GM20431 (cell line): ENCODE results near the gene HK3.
"Not testable (repeated sequence)": the region's sequence is repeated elsewhere in the genome, so short reads cannot be mapped to it uniquely, and the experiment has no call there.

Experiments
- in situ Hi-C: fragments of 300-500 bp; cut with MseI, MboI; formaldehyde crosslinking; loops from one replicate; pipeline ENCODE4 v1.15.0; 2020; ENCODE audit warnings: low sequenced_read_pairs; ENCODE audit not compliant: unreplicated experiment

Gene HK3

GRCh38 chr5:176873541-176874172 is 25.5 kb downstream of the HK3 start:
- in situ Hi-C loops = no loop called here

GRCh38 chr5:176873011-176873410 is 26.1 kb downstream of the HK3 start:
- in situ Hi-C loops = not testable (repeated sequence)

DNA sequence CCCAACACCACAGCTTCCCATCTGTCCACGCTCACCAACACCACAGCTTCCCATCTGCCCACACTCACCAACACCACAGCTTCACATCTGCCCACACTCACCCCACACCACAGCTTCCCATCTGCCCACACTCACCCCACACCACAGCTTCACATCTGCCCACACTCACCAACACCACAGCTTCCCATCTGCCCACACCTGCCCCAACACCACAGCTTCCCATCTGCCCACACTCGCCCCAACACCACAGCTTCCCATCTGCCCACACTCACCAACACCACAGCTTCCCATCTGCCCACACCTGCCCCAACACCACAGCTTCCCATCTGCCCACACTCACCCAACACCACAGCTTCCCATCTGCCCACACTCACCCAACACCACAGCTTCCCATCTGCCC is 26.6 kb downstream of the HK3 start:
- in situ Hi-C loops = not testable (repeated sequence)

DNA sequence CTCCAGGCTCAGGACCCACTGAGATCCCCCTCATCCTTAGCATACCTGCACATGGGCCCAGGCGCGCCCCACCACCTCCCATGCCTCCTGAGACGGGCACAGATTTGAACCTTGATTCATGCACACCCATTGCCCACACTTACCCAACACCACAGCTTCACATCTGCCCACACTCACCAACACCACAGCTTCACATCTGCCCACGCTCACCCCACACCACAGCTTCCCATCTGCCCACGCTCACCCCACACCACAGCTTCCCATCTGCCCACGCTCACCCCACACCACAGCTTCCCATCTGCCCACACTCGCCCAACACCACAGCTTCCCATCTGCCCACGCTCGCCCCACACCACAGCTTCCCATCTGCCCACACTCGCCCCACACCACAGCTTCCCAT is 28.5 kb downstream of the HK3 start:
- in situ Hi-C loops = not testable (repeated sequence)

DNA sequence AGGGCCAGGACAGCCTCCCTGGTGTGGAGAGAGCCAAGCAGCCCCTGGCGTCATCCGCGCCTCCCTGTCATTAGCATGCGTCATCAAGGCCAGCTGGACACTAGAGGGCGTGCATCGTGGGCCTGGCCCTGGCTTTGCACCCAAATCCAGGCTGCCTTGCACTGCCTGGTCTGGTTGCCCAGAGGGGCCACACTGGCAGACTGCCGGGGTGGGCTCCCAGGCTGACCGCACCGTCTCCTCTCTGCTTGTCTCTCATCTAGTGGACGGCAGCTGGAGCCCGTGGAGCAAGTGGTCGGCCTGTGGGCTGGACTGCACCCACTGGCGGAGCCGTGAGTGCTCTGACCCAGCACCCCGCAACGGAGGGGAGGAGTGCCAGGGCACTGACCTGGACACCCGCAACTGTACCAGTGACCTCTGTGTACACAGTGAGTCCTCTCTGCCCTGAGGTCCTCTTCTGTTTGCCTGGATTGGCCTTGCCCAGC is 29.0 kb downstream of the HK3 start:
- in situ Hi-C loops = no loop called here

- in situ Hi-C loops = no loop called here
These were observed 29.5 kb downstream of the HK3 start for GRCh38 chr5:176869501-176870109.

DNA sequence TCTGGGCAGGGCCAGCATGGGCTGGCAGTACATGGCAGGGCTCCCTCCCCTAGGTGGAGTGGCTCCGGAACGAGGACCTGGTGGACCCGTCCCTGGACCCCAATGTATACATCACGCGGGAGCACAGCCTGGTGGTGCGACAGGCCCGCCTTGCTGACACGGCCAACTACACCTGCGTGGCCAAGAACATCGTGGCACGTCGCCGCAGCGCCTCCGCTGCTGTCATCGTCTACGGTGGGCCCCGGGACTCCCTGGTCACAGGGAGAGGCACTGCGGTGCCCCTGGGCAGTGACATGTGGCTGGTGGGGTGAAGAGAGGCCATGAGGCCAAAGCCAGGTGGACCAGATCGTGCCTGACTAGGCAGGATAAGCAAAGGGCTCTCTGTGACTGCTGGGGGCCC is 30.4 kb downstream of the HK3 start:
- in situ Hi-C loops = no loop called here

GRCh38 chr5:176868126-176868525 is 31.0 kb downstream of the HK3 start:
- in situ Hi-C loops = no loop called here

DNA sequence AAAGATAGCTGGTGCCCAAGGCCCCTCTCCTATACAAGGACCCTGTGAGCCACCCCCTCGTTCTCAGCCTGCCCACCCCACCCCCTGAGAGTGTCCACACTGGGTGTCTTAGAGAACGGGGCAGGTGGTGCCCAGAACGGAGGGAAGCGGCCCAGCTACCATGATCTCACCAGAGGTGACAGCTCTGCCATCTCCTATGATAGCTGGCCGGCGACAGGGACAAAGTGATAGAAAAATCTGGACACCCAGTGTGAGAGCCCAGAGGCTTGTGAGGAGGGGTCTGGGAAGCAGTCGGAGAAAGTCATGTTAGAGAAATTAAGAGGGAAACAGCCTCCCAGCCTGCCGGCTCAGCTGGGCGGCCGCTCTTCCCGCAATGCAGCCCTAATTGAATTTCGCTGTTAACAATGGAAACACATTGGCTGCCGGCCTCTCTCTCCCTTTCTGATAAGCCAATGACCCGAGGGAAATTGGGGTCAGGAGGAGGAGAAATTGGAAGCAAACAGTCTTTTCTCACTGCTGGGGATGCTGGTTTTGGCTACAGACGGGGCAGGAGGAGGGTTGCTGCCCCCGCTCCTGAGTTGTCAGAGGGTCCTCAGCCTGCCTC is 32.3 kb downstream of the HK3 start:
- in situ Hi-C loops = no loop called here

DNA sequence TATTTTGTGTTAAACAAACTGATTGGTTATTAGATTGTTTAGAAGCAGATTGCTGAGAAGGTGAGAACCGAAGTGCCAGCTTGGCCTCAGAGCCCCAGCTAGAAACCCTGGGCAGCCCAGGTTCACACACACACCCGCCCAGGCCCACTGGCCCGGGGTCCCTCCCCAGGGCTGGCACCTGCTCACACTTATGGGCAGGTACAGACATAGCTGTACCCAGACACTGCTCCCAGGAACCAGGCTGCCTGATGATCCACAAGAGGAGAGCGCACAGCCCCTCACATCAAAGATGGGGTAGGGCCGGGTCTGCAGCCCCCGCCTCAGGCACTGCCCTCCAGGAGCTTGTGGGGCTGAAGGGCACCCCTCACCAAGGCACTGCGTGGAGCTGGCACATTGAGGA is 33.2 kb downstream of the HK3 start:
- in situ Hi-C loops = no loop called here

DNA sequence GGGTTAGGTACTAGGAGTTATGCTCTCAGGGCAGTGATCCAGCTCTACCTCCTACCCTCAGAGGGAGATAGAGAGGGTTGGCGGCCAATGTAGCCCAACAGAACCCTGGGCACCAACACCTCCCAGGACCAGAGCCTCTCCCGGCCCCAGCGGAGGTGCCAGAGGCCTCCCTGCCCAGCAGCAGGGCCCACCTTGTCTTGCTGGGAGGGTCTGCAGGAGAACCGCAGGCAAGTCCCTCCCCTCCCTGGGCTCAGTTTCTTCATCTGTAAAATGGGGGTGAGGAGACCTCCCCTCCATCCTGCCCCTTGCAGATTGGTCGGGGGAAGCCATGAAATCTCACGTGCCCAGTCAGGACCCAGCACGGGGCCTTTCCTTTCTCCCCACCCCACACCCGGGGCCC is 34.4 kb downstream of the HK3 start:
- in situ Hi-C loops = no loop called here

DNA sequence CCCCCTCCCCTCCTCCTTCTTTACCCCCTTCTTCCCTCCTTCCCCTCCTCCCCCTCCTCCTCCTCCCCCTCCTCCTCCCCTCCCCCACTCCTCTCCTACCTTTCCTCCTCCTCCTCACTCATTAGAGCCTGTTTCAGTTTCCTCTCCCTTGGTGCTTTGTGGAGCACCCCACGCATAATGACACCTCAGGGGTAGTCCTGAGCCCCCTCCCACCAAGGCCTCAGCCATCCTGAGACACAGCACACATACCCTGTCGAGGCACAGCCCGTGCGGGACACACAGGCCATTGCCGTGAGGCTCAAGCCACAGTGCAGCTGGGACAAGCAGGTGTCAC is 35.4 kb downstream of the HK3 start:
- in situ Hi-C loops = no loop called here

DNA sequence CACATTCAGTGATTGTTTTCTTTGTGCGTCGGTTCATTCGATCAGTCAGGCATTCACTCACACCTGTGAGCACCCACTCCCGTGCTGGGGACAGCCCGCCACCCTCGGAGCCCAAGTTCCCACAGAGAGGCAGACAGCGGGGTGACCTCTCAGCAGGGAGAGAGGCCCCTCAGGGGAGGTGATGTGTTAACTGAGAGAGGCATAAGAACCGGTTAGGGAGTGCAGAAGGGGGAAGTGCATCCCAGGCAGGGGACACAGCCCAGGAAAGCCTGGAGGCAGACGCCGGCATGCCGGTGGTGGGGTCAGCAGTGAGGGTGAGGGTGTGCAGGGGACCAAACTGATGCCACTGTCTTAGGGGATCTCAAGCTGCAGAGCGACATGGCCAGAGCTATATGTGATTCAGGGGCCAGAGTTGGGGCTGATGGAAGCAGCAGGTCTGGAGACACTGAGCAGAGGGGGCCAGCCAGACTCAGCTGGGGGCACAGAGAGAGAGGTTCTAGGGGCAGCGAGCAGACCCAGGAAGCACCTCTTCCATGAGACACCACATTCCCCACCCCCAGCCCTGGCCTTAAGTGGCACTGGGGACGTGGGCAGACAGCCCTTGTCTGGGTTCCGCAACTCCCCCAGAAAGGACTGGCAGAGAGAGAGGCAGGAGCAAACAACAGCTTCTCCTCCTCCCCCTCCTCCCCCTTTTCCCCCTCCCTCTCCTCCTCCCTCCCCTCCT is 35.9 kb downstream of the HK3 start:
- in situ Hi-C loops = no loop called here

DNA sequence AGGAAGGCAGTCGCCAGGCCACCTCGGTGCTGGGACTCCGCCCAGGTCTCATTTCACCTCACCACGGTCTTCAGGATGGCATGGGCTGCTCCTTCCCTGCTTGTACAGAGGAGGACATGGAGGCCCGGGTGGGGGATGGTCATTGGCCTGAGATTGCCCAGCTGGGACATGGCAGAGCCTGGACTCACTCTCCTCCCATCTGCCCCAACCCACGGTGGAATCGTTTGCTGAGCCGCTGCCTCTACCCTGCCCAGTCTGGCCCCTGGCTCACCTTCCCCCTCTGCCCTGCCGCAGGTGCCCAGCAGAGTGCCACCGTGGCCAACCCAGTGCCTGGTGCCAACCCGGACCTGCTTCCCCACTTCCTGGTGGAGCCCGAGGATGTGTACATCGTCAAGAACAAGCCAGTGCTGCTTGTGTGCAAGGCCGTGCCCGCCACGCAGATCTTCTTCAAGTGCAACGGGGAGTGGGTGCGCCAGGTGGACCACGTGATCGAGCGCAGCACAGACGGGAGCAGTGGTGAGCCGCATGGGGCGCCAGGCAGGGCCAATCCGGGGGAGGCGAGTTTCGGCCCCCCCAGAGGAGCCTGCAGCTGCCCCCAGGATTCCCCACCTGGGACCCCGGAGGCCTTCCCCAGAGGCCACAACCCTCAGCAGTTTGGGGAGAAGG is 36.7 kb downstream of the HK3 start:
- in situ Hi-C loops = no loop called here

DNA sequence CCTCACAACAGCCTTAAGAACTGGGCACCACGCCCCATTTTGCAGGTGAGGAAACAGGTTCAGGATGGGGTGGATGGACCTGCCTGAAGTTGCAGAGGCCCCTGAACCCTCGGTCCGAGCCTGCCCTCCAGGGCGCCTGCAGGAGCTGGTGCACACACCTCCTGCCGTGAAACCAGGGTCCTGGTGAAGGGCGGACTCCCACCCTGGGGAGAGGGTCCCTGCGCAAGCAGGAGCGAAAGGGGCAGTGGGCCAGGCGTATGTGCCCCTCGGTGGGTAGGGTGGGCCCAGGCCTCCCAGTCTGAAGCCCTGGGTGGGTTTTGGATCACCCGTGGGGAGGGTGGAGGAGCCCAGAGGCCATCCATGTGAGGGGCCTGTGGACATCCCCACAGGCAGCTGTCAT is 37.9 kb downstream of the HK3 start:
- in situ Hi-C loops = no loop called here

- in situ Hi-C loops = no loop called here
These were observed 38.8 kb downstream of the HK3 start for GRCh38 chr5:176860381-176860780.

DNA sequence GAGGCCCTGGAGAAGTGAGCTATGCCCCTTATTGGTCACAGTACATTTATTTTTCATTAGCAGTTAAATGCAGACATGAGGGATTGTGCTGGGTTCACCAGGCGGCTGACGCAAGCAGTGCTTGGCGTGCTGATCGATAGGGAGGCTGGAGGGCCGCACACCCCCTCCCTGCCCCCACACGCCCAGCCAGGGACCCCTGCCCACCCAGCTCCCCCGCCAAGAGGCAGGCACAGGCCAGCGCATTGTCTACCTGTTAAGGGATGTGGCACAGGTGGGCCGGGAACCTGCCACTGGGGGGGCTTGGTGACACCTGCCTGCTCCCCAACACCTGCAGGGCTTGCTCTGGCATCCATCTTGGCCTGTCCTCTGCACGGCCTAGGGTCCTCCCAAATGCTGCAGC is 39.2 kb downstream of the HK3 start:
- in situ Hi-C loops = no loop called here

- in situ Hi-C loops = no loop called here
These were observed 41.3 kb downstream of the HK3 start for GRCh38 chr5:176857894-176858273.

DNA sequence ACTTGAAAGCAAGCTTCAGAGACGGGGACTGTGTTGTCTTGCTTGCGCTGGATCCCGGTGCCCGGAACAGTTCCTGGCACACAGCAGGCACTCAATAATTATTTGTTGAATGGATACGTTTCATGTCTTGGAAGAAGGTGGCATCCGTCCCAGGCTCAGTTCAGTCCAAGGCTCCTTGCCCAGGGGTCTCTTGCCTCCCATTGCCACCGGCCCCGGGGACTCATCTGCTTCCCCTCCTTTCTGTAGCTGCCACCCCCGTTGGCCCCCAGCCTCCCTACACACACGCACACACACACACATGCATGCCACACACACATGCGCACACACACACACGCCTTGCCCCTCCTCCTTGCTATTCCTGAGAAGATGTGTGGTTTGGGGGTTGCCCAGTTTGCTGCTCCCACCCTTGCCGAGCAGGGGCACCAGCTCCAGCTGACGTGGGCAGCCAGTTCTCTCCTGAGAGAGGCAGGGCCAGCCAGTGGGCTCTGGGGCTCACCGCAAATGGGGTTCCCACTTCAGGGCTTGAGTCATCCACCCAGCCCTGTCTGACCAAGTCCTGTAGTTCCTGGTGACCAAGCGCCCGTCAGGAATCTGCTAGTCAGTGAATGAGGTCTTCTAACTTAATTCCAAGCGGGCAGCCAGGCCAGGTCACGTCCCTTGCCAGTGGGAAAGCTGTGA is 41.8 kb downstream of the HK3 start:
- in situ Hi-C loops = no loop called here

- in situ Hi-C loops = no loop called here
These were observed 42.4 kb downstream of the HK3 start for GRCh38 chr5:176856746-176857145.
